Keratinocyte (primary cell): ENCODE measurements around the gene ARFIP1. TPM values are rescaled to one million over a fixed set of nuclear protein-coding genes. Genes with fewer than 3 reads are reported as not detected.

Source experiments
- DNase-seq: peaks from one replicate; pipeline ENCODE4 v3.0.0-alpha.2; 2011; ENCODE audit warnings: low read depth, missing footprints, low spot score
- FAIRE-seq: peaks from 2 replicates; lab custom pipeline; 2011; peaks lifted over from hg19 to GRCh38; lab: Jason Lieb, UNC
- H2AFZ ChIP-seq: 2 replicates; pipeline ENCODE4 v1.6.0; 2012; ENCODE audit warnings: low read length, control low read depth, inconsistent platforms; ENCODE audit not compliant: control insufficient read depth
- H3K27ac ChIP-seq: 2 replicates; pipeline ENCODE4 v1.5.1; 2011; ENCODE audit warnings: low read length; ENCODE audit not compliant: control insufficient read depth, insufficient read depth
- H3K27me3 ChIP-seq: 3 replicates; pipeline ENCODE4 v1.6.0; 2011; ENCODE audit warnings: low read length; ENCODE audit not compliant: control insufficient read depth, insufficient read depth; ENCODE audit errors: extremely low read depth
- H3K36me3 ChIP-seq, 2 experiments: 2 replicates in 1 of 2; 3 replicates in 1 of 2; pipeline ENCODE4 v1.5.1; 2011; ENCODE audit warnings: low read length in 2 of 2, mild to moderate bottlenecking in 1 of 2; ENCODE audit not compliant: control insufficient read depth in 2 of 2, insufficient read depth in 2 of 2; ENCODE audit errors: extremely low read depth in 1 of 2
- H3K4me1 ChIP-seq: 3 replicates; pipeline ENCODE4 v1.5.1; 2011; ENCODE audit warnings: low read length; ENCODE audit not compliant: control insufficient read depth, insufficient read depth; ENCODE audit errors: extremely low read depth
- H3K4me2 ChIP-seq: 3 replicates; pipeline ENCODE4 v1.6.0; 2011; ENCODE audit warnings: low read depth, low read length; ENCODE audit not compliant: control insufficient read depth, insufficient read depth; ENCODE audit errors: extremely low read depth
- H3K4me3 ChIP-seq, 3 experiments: fragments of 200-600 bp in 1 of 3; sonication (generic) in 1 of 3; 2 replicates in 2 of 3; 3 replicates in 1 of 3; pipeline ENCODE4 v1.5.1; 2011 to 2016; ENCODE audit warnings: low read length in 3 of 3, mild to moderate bottlenecking in 3 of 3, control low read depth in 2 of 3, inconsistent platforms in 1 of 3, low read depth in 1 of 3, mixed read lengths in 1 of 3, mixed run types in 1 of 3, moderate library complexity in 1 of 3; ENCODE audit not compliant: control insufficient read depth in 2 of 3, insufficient read depth in 2 of 3; ENCODE audit errors: extremely low read depth in 1 of 3
- H3K79me2 ChIP-seq: 2 replicates; pipeline ENCODE4 v1.6.0; 2012; ENCODE audit warnings: low read length; ENCODE audit not compliant: control insufficient read depth, insufficient read depth
- H3K9ac ChIP-seq: 3 replicates; pipeline ENCODE4 v1.6.0; 2011; ENCODE audit warnings: low read length; ENCODE audit not compliant: control insufficient read depth, insufficient read depth; ENCODE audit errors: extremely low read depth
- H3K9me1 ChIP-seq: 3 replicates; pipeline ENCODE4 v1.6.0; 2011; ENCODE audit warnings: low read length; ENCODE audit not compliant: control insufficient read depth, insufficient read depth; ENCODE audit errors: extremely low read depth
- H3K9me3 ChIP-seq: 2 replicates; pipeline ENCODE4 v1.5.1; 2012; ENCODE audit warnings: low read depth, low read length; ENCODE audit not compliant: control insufficient read depth
- H4K20me1 ChIP-seq: 3 replicates; pipeline ENCODE4 v1.6.0; 2011; ENCODE audit warnings: low read length; ENCODE audit not compliant: control insufficient read depth, insufficient read depth; ENCODE audit errors: extremely low read depth
- EZH2 ChIP-seq: IDR thresholded peaks from one replicate; pipeline ENCODE4 v1.6.1; 2012; ENCODE audit warnings: inconsistent platforms, mild to moderate bottlenecking, low read length, moderate library complexity
- dilution Hi-C: fragments of 300-500 bp; cut with MboI; formaldehyde crosslinking; loops from one replicate; pipeline ENCODE4 v1.7.0; 2020; ENCODE audit warnings: low sequenced_read_pairs; ENCODE audit not compliant: extremely low pct_ligation_motif_present
- polyA plus RNA-seq, 5 experiments: library from polyadenylated mRNA; depleted of rRNA in 3 of 5; stranded (reverse) in 3 of 5; stranded (forward) in 1 of 5; unstranded in 1 of 5; fragments of >200 nt; gene quantifications; 1 replicate in 1 of 5; 2 replicates in 3 of 5; 3 replicates in 1 of 5; pipeline versions ENCODE4 v1.2.1 to v1.2.3, GENCODE V29; 2011 to 2012; ENCODE audit warnings: missing spikeins in 2 of 5, low read depth in 1 of 5, low replicate concordance in 1 of 5
- TF ChIP-seq, protein P1 (sequence below), 3 experiments: IDR thresholded peaks in 1 of 3; conservative IDR thresholded peaks in 1 of 3; optimal IDR thresholded peaks in 1 of 3; 2 replicates in 2 of 3; 3 replicates in 1 of 3; pipeline versions ENCODE3 to v1.5.1; 2011; ENCODE audit warnings: low read length in 3 of 3, mild to moderate bottlenecking in 3 of 3, moderate library complexity in 2 of 3, control low read depth in 1 of 3, inconsistent platforms in 1 of 3; ENCODE audit not compliant: insufficient read depth in 2 of 3; ENCODE audit errors: extremely low read depth in 1 of 3

ARFIP1 gene
- polyA plus RNA-seq, 1 donor (not counting 4 experiments of a cell fraction or from before 2014, with no cell fraction given) = 44.4 TPM

DNA sequence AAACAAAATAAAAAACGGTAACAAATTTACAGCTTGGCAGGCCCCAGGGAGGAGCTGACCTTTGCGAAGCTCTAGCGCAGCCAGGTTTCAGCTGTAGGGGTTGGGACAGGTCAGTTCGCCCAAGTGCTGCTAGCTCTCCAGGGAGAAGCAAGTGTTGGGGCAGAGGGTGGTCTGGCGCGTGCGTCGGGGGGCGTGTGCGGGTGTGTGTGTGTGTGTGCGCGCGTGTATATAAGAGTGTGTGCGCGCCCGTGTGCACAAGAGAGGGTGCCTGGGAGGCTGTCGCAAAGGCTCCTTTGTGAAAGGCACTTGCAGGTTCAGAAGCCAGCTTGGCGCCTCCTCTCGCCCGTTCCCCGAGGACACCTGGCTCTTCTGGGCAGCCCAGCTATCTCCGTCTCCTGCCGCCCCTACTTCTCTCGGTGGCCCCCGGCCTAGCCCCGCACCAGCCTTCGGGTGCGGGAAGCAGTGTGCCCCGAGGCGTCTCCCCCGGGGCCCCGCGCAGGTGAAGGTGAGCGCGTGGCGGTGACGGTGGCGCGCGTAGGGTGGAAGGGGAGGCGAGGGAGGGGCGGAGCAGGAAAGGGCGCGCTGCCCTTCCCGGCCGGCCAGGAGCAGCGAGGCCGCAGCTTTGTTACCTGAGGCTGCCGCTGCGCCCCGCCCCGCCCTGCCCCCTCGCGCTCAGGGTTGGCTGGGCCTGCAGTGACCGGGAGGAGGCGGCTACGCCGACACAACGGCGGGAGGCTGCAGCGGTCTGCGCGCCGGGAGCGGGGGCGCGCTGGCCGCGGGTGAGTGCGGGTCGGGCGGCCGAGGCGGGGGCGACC is 156.1 kb downstream of the ARFIP1 start, which contains the start of gene FHDC1:
Gene FHDC1 (plus strand): TSS at position 693 of the 815 bp plus-strand sequence. CDS start 6,735 bp downstream, outside the sequence.
- H3K4me2 ChIP-seq = peak within 1 kb of the TSS; percentile 67
- H3K27ac ChIP-seq = no peak within 1 kb of the TSS

DNA sequence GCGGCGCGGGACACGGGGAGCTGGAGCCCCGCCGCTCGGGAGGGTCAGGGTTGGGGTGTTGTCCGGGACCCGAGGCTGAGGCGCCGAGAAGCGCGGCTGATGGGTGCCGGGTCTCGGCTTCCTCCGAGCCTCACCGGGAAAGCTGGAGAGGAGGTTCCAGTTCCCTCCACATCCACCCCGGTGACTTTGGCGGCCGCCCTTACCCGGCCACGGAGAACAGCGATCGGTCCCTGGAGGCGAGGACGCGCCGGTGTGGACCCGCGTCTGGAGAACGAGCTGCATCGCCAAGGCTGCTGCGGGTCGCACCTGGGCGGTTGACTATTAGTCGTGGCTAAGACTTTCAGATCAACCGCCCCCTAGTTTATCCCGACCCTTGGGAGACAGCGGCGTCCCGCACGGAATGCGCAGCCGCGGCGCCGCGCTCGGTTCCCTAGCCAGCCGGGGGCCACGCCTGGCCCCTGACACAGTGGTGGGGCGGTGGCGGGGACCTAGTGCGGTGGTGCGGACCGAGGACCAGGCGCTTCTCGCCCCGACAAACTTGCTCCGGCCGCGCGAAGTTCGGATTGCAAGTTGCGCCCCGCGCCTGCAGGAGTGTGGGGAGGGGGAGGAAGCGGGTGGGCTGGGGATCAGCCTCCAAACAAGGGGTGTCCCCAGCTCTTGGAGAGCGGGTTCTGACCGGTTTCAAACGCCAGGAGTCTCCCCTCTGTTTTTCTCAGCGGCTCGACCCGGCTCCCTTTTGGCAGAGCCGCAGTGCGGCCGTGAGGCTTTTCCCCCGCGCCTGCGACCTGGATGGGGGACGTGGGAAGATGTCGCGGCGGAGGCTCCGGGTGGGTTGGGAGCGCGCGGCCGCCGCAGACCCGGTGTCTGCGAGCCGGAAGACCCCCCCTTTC is 156.9 kb downstream of the ARFIP1 start:
- no peak for DNase-seq
- dilution Hi-C loops = no loop called here
- Histone ChIP-seq H3K36me3 (no peaks in the 10 kb centered on the region), H3K79me2 (no peaks in the 10 kb centered on the region), H3K4me1 (no peaks in the 10 kb centered on the region), H3K9ac (peak overlapping the region; percentile 70), H4K20me1 (no peaks in the 10 kb centered on the region), H3K27ac (no peak overlapping the region), H3K4me3 (peak overlapping the region; percentile 67 to 72 (median 69)), H3K9me3 (no peaks in the 10 kb centered on the region), H3K4me2 (peak overlapping the region; percentile 67), H3K9me1 (no peaks in the 10 kb centered on the region), H2AFZ (peak overlapping the region; percentile 81), H3K27me3 (peaks cover 2% of the 10 kb centered on the region)
- no peak for FAIRE-seq
- no peak for TF ChIP-seq EZH2

More for the DNA sequence above, 156.1 kb downstream of the ARFIP1 start, which contains the start of gene FHDC1:
- FAIRE-seq (no peak), DNase-seq (peak; percentile 9)
- H3K9me1 ChIP-seq = no peaks in the 10 kb centered on the region
- peak within 1 kb of the TSS; percentile 81 for H2AFZ ChIP-seq
- peak within 1 kb of the TSS; percentile 70 for H3K9ac ChIP-seq
- no peaks in the 10 kb centered on the region for H3K4me1 ChIP-seq
- H3K9me3 ChIP-seq = no peaks in the 10 kb centered on the region
- no peaks in the 10 kb centered on the region for H3K79me2 ChIP-seq
- peak within 1 kb of the TSS; percentile 67 to 72 (median 69) for H3K4me3 ChIP-seq
- H4K20me1 ChIP-seq = no peaks in the 10 kb centered on the region
- dilution Hi-C loops = no loop called here
- peaks cover 2% of the 10 kb centered on the region for H3K27me3 ChIP-seq
- H3K36me3 ChIP-seq = no peaks in the 10 kb centered on the region
- TF ChIP-seq EZH2 = no peak
- TF ChIP-seq, protein P1, sequence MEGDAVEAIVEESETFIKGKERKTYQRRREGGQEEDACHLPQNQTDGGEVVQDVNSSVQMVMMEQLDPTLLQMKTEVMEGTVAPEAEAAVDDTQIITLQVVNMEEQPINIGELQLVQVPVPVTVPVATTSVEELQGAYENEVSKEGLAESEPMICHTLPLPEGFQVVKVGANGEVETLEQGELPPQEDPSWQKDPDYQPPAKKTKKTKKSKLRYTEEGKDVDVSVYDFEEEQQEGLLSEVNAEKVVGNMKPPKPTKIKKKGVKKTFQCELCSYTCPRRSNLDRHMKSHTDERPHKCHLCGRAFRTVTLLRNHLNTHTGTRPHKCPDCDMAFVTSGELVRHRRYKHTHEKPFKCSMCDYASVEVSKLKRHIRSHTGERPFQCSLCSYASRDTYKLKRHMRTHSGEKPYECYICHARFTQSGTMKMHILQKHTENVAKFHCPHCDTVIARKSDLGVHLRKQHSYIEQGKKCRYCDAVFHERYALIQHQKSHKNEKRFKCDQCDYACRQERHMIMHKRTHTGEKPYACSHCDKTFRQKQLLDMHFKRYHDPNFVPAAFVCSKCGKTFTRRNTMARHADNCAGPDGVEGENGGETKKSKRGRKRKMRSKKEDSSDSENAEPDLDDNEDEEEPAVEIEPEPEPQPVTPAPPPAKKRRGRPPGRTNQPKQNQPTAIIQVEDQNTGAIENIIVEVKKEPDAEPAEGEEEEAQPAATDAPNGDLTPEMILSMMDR (optimal IDR thresholded peaks at IDR 0.05 in 1 of 3, IDR thresholded peaks at IDR 0.05 in 1 of 3, conservative IDR thresholded peaks at IDR 0.05 in 1 of 3; ENCODE audit: extremely low read depth in 1 of 3, insufficient read depth in 2 of 3, low read length in 3 of 3) = peak in 2 of 3 experiments; percentile 2 to 24
